Right lobe of liver (tissue), 6 donors: ENCODE measurements around the gene URGCP. TPM values are rescaled to one million over a fixed set of nuclear protein-coding genes. Genes with fewer than 3 reads are reported as not detected.

Experiments
- ATAC-seq, 4 donors: fragments of 200-7000 bp; cut with Tn5 transposase; one replicate each; pipeline ENCODE4 v1.9.1; 2020; ENCODE audit warnings: mild to moderate bottlenecking in 4 of 4, moderate library complexity in 4 of 4
- DNase-seq, 3 donors: peaks; one replicate each; pipeline ENCODE4 v3.0.0-alpha.2; 2020
- H3K27ac ChIP-seq, 3 donors: fragments of 200-600 bp; one replicate each; pipeline ENCODE4 v1.8.0; 2022
- H3K27me3 ChIP-seq, 2 donors: fragments of 200-600 bp; one replicate each; pipeline ENCODE4 v1.8.0; 2022
- H3K36me3 ChIP-seq, 4 donors: fragments of 200-600 bp; sonication (generic) in 1 of 4; one replicate each; pipeline versions ENCODE4 v1.5.1 to v1.8.0; 2017 to 2022; ENCODE audit warnings: control low read depth in 1 of 4
- H3K4me1 ChIP-seq, 4 donors: fragments of 200-600 bp; sonication (generic) in 1 of 4; one replicate each; pipeline versions ENCODE4 v1.5.1 to v1.8.0; 2017 to 2022; ENCODE audit warnings: control low read depth in 1 of 4
- H3K4me3 ChIP-seq, 3 donors: fragments of 200-600 bp; one replicate each; pipeline ENCODE4 v1.8.0; 2022
- H3K9me3 ChIP-seq, 4 donors: fragments of 200-600 bp; sonication (generic) in 1 of 4; one replicate each; pipeline versions ENCODE4 v1.5.1 to v1.8.0; 2017 to 2022; ENCODE audit warnings: control low read depth in 1 of 4
- POLR2A ChIP-seq: fragments of 450-650 bp; IDR thresholded peaks from one replicate; pipeline ENCODE4 v1.6.1; 2017; ENCODE audit warnings: antibody characterized with exemption, mild to moderate bottlenecking
- WGBS: methylation state at CpG from one replicate; pipeline ENCODE4 v1.1.6; 2018; ENCODE audit warnings: low coverage, low lambda C conversion rate; ENCODE audit not compliant: insufficient coverage; ENCODE audit errors: missing lambda C conversion rate; 5-methylcytosine and 5-hydroxymethylcytosine counted together
- intact Hi-C, 2 donors: fragments of 100-400 bp; cut with DNase I; formaldehyde crosslinking; loops; one replicate each; pipeline versions ENCODE4 v1.11.2 to v1.14.1; 2022
- total RNA-seq, 6 experiments: library from RNA; depleted of rRNA in 2 of 6; stranded (reverse); fragments of >200 nt in 2 of 6; fragmentation: NEBNext Ultra II Directional in 3 of 6; extraction: Animal tissue kit (Norgen Biotek cat#: 25700) in 3 of 6; gene quantifications; one replicate each; pipeline versions ENCODE4 v1.1.0 to v1.2.4, GENCODE V29; 2016 to 2023
- TF ChIP-seq, protein P1 (sequence below), 4 donors: fragments of 200-600 bp in 3 of 4; fragments of 450-650 bp in 1 of 4; IDR thresholded peaks; one replicate each; pipeline versions ENCODE4 v1.5.1 to v1.8.0; 2016 to 2022; ENCODE audit warnings: antibody characterized with exemption in 4 of 4, mild to moderate bottlenecking in 2 of 4
- donor health status: DM: no; HTN: yes; CAD: no.
- donor health status: DM: no; HTN: no; CAD: no.
- donor health status: DM: no; HTN: no; CAD: no.
- donor health status: DM: no; HTN: yes; CAD: no.
- donor health status: DM: no; HTN: yes; CAD: no.

The URGCP gene
- total RNA-seq, 6 experiments from 2014 or later, result 13.7 to 32.2 (median 25.2) TPM

DNA sequence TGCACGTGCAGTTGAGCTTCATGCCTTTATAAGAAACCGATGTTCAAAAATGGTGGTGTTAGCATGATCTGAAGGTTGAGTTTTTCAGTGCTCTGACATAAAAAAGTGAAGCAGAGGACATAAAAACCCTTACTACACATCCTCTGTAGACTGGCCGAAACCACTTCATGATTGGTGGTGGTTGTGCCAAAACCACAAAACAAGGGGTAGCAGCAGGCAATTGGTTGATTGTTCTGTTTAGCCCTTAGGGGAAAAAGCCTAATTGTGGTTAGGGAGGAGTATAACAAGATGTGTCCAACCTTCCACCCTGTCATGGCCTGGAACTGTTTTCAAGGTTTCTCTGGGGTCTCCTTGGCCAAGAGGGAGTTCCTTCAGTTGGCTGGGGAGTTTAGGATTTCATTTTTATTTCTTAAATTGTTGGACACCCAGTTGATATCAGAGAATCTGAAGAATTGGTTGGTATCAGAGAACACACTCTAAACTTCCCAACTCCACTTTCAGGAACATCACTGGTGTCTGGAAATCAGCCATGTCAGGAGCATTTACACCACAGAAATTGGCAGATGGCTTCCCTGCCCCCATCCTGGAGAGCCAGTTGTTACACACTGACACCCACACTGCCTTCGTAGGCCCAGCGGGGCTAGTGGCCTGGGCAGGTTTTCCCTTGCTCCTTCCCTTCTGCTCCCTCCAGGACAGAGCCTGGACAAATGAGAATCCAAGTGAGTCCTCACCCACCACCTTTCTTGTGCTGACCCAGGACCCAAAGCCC, 55.9 kb downstream of the URGCP start:
- ATAC-seq (no peak), DNase-seq (no peak)
- TF ChIP-seq POLR2A, result no peak
- TF ChIP-seq, protein P1, sequence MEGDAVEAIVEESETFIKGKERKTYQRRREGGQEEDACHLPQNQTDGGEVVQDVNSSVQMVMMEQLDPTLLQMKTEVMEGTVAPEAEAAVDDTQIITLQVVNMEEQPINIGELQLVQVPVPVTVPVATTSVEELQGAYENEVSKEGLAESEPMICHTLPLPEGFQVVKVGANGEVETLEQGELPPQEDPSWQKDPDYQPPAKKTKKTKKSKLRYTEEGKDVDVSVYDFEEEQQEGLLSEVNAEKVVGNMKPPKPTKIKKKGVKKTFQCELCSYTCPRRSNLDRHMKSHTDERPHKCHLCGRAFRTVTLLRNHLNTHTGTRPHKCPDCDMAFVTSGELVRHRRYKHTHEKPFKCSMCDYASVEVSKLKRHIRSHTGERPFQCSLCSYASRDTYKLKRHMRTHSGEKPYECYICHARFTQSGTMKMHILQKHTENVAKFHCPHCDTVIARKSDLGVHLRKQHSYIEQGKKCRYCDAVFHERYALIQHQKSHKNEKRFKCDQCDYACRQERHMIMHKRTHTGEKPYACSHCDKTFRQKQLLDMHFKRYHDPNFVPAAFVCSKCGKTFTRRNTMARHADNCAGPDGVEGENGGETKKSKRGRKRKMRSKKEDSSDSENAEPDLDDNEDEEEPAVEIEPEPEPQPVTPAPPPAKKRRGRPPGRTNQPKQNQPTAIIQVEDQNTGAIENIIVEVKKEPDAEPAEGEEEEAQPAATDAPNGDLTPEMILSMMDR (IDR thresholded peaks at IDR 0.05), result no peak
- 80% methylated on average over 2 of the region's 5 CpGs for whole genome bisulfite sequencing
- Histone ChIP-seq H3K4me1 (no peaks in the 10 kb centered on the region), H3K27ac (no peak overlapping the region), H3K4me3 (no peak overlapping the region), H3K27me3 (no peaks in the 10 kb centered on the region), H3K36me3 (no peaks in the 10 kb centered on the region), H3K9me3 (no peaks in the 10 kb centered on the region)
- intact Hi-C loops, result no loop called here

DNA sequence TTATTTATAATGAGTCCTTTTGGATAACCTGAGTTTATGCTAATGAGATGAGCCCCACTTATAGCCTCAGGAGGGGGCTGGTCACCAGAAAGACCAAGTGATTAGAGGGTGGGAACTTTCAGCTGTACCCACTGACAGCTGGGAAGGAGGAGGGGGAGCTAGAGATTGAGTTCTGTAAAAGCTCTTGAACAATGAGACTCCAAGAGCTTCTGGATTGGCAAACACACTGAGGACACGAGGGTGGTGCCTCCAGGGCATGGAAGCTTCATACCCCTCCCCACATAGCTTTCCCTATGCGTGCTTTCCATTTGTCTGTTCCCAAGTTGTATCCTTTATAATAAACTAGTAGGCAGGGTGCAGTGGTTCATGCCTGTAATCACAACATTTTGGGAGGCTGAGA, 57.3 kb downstream of the URGCP start:
- ATAC-seq (no peak), DNase-seq (no peak)
- no peak overlapping the region for H3K27ac ChIP-seq
- intact Hi-C loops, result loop anchor here in 1 of 2 donors (10.0 kb wide), 1 partner anchor 264 kb away; the partner anchor contains the start of gene STK17A
- 50% methylated on average over 2 of the region's 2 CpGs for WGBS
- no peaks in the 10 kb centered on the region for H3K4me1 ChIP-seq
- no peaks in the 10 kb centered on the region for H3K9me3 ChIP-seq
- no peaks in the 10 kb centered on the region for H3K36me3 ChIP-seq
- TF ChIP-seq POLR2A, result no peak
- TF ChIP-seq, protein P1 (IDR thresholded peaks at IDR 0.05), result no peak
- no peaks in the 10 kb centered on the region for H3K27me3 ChIP-seq
- no peak overlapping the region for H3K4me3 ChIP-seq

DNA sequence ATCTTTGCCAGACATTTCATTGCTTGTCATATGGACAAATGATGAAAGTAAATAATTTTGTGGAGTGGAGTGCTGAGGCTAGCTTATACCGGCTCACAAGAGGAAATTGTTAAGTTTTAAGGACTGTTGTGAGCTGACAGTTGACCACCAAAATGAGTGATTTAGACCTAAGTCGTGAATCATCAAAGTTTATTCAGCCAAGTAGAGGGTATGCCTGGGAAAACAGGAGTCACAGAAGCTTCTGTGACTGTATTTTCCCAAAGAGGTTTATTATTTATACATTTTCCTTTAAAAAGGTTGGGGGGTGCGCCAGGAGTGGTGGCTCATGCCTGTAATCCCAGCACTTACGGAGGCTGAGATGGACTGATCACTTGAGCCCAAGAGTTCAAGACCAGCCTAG, 58.9 kb downstream of the URGCP start:
- no peaks in the 10 kb centered on the region for H3K36me3 ChIP-seq
- no peak overlapping the region for H3K4me3 ChIP-seq
- no peaks in the 10 kb centered on the region for H3K27me3 ChIP-seq
- no peak for ATAC-seq
- H3K27ac ChIP-seq, result no peak overlapping the region
- 53% methylated on average over 3 of the region's 4 CpGs for WGBS
- DNase-seq, result no peak
- H3K4me1 ChIP-seq, result no peaks in the 10 kb centered on the region
- intact Hi-C loops, result loop anchor here in 1 of 2 donors (10.0 kb wide), 1 partner anchor 263 kb away; the partner anchor contains the start of gene STK17A
- H3K9me3 ChIP-seq, result no peaks in the 10 kb centered on the region
- TF ChIP-seq, protein P1 (IDR thresholded peaks at IDR 0.05), result no peak
- no peak for TF ChIP-seq POLR2A

DNA sequence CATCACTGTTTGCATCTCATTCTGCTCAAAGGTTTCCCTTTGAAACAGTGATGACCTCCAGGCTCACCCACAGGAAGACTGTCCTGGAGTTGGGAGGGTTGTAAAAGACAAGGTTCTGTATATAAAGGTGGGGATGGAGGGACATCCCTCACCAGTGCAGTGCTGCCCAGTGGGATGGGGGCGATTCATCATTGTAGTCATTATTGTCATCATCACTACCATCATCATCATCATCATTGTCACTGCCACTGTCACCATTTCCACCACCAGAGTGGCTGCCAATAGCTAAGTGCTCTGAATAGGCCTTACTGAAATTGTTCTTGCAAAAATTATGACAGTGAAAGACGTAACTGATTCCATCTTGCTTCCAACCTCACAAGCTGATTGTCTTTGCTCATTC, 61.7 kb downstream of the URGCP start:
- Histone ChIP-seq H3K36me3 (no peaks in the 10 kb centered on the region), H3K27ac (no peak overlapping the region), H3K9me3 (no peaks in the 10 kb centered on the region), H3K4me1 (no peaks in the 10 kb centered on the region), H3K27me3 (no peaks in the 10 kb centered on the region), H3K4me3 (no peak overlapping the region)
- intact Hi-C loops, result loop anchor here in 1 of 2 donors (10.0 kb wide), 1 partner anchor 260 kb away; the partner anchor contains the start of gene STK17A
- ATAC-seq, result no peak
- 59% methylated on average over 2 of the region's 2 CpGs for WGBS
- TF ChIP-seq, protein P1 (IDR thresholded peaks at IDR 0.05), result no peak
- TF ChIP-seq POLR2A, result no peak
- no peak for DNase-seq
